Heart left ventricle (tissue), 16 donors: ENCODE data around the gene RPL13A. TPM values are rescaled to one million over a fixed set of nuclear protein-coding genes. Genes with fewer than 3 reads are reported as not detected.

Source experiments
- ATAC-seq, 4 donors: fragments of 200-7000 bp; cut with Tn5 transposase; one replicate each; pipeline ENCODE4 v1.9.1; 2020 to 2022; ENCODE audit warnings: moderate library complexity in 4 of 4, mild to moderate bottlenecking in 3 of 4, moderate number of reproducible peaks in 1 of 4
- DNase-seq, 5 donors: peaks; one replicate each; pipeline ENCODE4 v3.0.0-alpha.2; 2020
- H3K27ac ChIP-seq, 12 donors: fragments of 200-600 bp; sonication (generic) in 4 of 12; one replicate each; pipeline versions ENCODE4 v1.5.0 to v1.8.0; 2016 to 2022; ENCODE audit warnings: mild to moderate bottlenecking in 2 of 12
- H3K27me3 ChIP-seq, 9 donors: fragments of 200-600 bp; sonication (generic) in 2 of 9; one replicate each; pipeline versions ENCODE4 v1.5.1 to v1.8.0; 2016 to 2022; ENCODE audit warnings: mild to moderate bottlenecking in 3 of 9
- H3K36me3 ChIP-seq, 9 donors: fragments of 200-600 bp; sonication (generic) in 2 of 9; one replicate each; pipeline versions ENCODE4 v1.5.0 to v1.8.0; 2018 to 2022; ENCODE audit warnings: mild to moderate bottlenecking in 2 of 9
- H3K4me1 ChIP-seq, 12 donors: fragments of 200-600 bp; sonication (generic) in 4 of 12; one replicate each; pipeline versions ENCODE4 v1.5.0 to v1.8.0; 2016 to 2022; ENCODE audit warnings: mild to moderate bottlenecking in 3 of 12
- H3K4me3 ChIP-seq, 12 donors: fragments of 200-600 bp; sonication (generic) in 4 of 12; one replicate each; pipeline versions ENCODE4 v1.5.0 to v1.8.0; 2017 to 2022; ENCODE audit warnings: mild to moderate bottlenecking in 9 of 12, moderate library complexity in 4 of 12
- H3K9me3 ChIP-seq, 12 donors: fragments of 200-600 bp; sonication (generic) in 4 of 12; one replicate each; pipeline versions ENCODE4 v1.5.0 to v1.8.0; 2016 to 2022; ENCODE audit warnings: mild to moderate bottlenecking in 1 of 12
- POLR2A ChIP-seq, 2 donors: fragments of 450-650 bp; IDR thresholded peaks; one replicate each; pipeline ENCODE4 v1.6.1; 2017; ENCODE audit warnings: antibody characterized with exemption in 2 of 2, mild to moderate bottlenecking in 2 of 2, moderate library complexity in 2 of 2
- whole genome bisulfite sequencing, 4 donors: extraction: QIAGEN DNeasy Blood & Tissue Kit in 2 of 4; methylation state at CpG; one replicate each; pipeline versions ENCODE4 v1.1.5 to v1.1.7; 2013 to 2018; 5-methylcytosine and 5-hydroxymethylcytosine counted together
- intact Hi-C, 10 donors: fragments of 100-400 bp; cut with DNase I; formaldehyde crosslinking; loops; one replicate each; pipeline versions ENCODE4 v1.11.1 to v1.14.2; 2022
- polyA plus RNA-seq, 2 donors: library from polyadenylated mRNA; stranded (reverse); fragments of 200-250 nt; gene quantifications; one replicate each; pipeline ENCODE4 v1.2.3, GENCODE V29; 2013
- total RNA-seq, 9 donors: library from RNA; depleted of rRNA in 2 of 9; stranded (reverse); fragments of >200 nt in 2 of 9; fragmentation: NEBNext Ultra II Directional in 3 of 9; extraction: Animal tissue kit (Norgen Biotek cat#: 25700) in 3 of 9; gene quantifications; one replicate each; pipeline versions ENCODE4 v1.1.0 to v1.2.4, GENCODE V29; 2016 to 2023
- TF ChIP-seq, protein P1 (sequence below), 12 donors: fragments of 200-600 bp; sonication (generic) in 4 of 12; IDR thresholded peaks; one replicate each; pipeline versions ENCODE4 v1.5.0 to v1.8.0; 2018 to 2022; ENCODE audit warnings: antibody characterized with exemption in 12 of 12, mild to moderate bottlenecking in 5 of 12
- donor health status: ischemic (EF 13 %, LVEDD 7.1; RV severe dilation, severe dysfunction).
- donor health status: healthy with polysubstance abuse.
- donor health status: DM: no; HTN: yes; CAD: no.
- donor health status: DM: no; HTN: no; CAD: no.
- donor health status: ischemic (EF 25% LVEDD 6.9; RV normal size, moderate dysfunction).
- donor health status: ischemic (EF 25% LVEDD 5.7; RV mildly dilated, moderate dysfunction).
- donor health status: healthy.
- donor health status: DM: yes; HTN: yes; CAD: no.
- donor health status: ischemic (EF 35%, LVEDD 5.7; RV mildly dilated, moderate dysfunction).
- donor health status: nonischemic (EF 11% LVEDD 7.7; RV severe dilation, severe dysfunction).
- donor health status: DM: yes; HTN: yes; CAD: no.
- donor health status: PGD.
- donor health status: ischemic (EF 29% LVEDD 5.4; RV normal size, mild dysfunction).
- donor health status: nonischemic (EF 23%, LVEDD 6.1; RV moderate dilation, normal function).

Gene RPL13A
- total and polyA plus RNA-seq, 11 donors = 876 to 2,850 (median 1,261) TPM

DNA sequence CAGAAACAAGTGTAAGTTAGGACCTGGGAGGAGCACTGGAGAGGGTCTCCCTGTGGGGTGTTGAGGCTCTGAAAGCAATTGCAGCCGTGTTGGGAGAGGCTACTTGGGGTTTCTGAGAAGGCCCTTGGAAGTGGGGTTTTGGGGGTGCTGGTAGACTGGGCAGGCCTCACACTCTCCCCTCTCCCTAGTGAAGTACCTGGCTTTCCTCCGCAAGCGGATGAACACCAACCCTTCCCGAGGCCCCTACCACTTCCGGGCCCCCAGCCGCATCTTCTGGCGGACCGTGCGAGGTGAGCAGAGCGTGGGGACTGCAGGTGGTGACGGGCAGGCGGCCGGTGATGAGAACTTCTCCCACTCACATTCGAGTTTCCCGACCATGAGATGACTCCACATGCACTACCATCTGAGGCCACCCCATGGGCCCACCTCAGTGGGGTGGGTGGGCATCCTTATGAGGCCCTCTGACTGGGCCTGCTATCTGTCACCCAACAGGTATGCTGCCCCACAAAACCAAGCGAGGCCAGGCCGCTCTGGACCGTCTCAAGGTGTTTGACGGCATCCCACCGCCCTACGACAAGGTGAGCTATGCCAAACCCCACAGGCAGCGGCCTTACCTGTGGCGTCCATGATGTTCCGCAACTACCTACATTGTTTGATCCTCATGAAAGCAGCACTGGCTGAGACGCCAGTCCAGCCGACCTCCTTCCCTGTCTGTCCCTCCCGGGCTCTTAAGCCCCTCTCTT, 3.0 kb downstream of the RPL13A start:
- H3K4me1 ChIP-seq = peaks cover 6 to 51% (median 25%) of the 10 kb centered on the region in 12 donors
- WGBS, 4 donors = 84 to 88% (median 86%) methylated on average over 26 to 27 of the region's 27 CpGs
- H3K27me3 ChIP-seq = no peaks in the 10 kb centered on the region
- peak overlapping the region in 2 of 12 donors; percentile 75 to 97 for H3K4me3 ChIP-seq
- no peaks in the 10 kb centered on the region for H3K9me3 ChIP-seq
- ATAC-seq = no peak
- peak overlapping the region in 5 of 12 donors; percentile 83 to 93 (median 89) for H3K27ac ChIP-seq
- TF ChIP-seq POLR2A (IDR thresholded peaks at IDR 0.05) = no peak
- TF ChIP-seq, protein P1, sequence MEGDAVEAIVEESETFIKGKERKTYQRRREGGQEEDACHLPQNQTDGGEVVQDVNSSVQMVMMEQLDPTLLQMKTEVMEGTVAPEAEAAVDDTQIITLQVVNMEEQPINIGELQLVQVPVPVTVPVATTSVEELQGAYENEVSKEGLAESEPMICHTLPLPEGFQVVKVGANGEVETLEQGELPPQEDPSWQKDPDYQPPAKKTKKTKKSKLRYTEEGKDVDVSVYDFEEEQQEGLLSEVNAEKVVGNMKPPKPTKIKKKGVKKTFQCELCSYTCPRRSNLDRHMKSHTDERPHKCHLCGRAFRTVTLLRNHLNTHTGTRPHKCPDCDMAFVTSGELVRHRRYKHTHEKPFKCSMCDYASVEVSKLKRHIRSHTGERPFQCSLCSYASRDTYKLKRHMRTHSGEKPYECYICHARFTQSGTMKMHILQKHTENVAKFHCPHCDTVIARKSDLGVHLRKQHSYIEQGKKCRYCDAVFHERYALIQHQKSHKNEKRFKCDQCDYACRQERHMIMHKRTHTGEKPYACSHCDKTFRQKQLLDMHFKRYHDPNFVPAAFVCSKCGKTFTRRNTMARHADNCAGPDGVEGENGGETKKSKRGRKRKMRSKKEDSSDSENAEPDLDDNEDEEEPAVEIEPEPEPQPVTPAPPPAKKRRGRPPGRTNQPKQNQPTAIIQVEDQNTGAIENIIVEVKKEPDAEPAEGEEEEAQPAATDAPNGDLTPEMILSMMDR (IDR thresholded peaks at IDR 0.05) = no peak
- intact Hi-C loops = no loop called here
- DNase-seq = no peak
- H3K36me3 ChIP-seq = peaks cover 5 to 57% (median 40%) of the 10 kb centered on the region in 9 donors

DNA sequence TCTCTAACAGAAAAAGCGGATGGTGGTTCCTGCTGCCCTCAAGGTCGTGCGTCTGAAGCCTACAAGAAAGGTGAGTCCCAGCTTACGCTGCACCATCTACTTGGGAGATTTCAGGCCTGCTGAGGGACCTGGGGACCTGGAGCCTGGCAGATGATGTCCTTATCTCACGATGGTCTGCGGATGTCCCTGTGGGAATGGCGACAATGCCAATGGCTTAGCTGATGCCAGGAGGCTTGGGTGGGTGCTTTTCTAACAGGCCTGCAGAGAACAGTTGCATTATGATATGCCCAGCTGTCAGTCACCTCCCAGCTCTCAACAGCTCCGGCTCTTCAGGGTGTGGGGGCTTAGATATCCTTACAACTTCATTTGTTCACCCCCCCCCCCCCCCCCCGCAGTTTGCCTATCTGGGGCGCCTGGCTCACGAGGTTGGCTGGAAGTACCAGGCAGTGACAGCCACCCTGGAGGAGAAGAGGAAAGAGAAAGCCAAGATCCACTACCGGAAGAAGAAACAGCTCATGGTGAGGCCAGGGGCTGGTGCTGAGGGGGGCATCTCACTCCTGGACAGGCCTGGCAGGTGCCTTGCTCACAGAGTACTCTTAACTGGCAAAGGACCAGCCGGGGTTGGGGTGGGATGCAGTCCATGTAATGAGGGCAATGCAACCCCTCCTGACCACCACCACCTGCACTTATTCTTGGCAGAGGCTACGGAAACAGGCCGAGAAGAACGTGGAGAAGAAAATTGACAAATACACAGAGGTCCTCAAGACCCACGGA, 3.8 kb downstream of the RPL13A start:
- no peaks in the 10 kb centered on the region for H3K9me3 ChIP-seq
- DNase-seq = no peak
- H3K27me3 ChIP-seq = no peaks in the 10 kb centered on the region
- H3K4me1 ChIP-seq = peaks cover 6 to 54% (median 27%) of the 10 kb centered on the region in 12 donors
- H3K36me3 ChIP-seq = peaks cover 5 to 51% (median 40%) of the 10 kb centered on the region in 9 donors
- intact Hi-C loops = no loop called here
- peak overlapping the region in 2 of 12 donors; percentile 5 to 12 for H3K27ac ChIP-seq
- ATAC-seq = no peak
- H3K4me3 ChIP-seq = no peak overlapping the region
- WGBS, 4 donors = 57 to 76% (median 69%) methylated on average over 13 to 17 of the region's 17 CpGs
- TF ChIP-seq POLR2A (IDR thresholded peaks at IDR 0.05) = no peak
- TF ChIP-seq, protein P1 (IDR thresholded peaks at IDR 0.05) = no peak

DNA sequence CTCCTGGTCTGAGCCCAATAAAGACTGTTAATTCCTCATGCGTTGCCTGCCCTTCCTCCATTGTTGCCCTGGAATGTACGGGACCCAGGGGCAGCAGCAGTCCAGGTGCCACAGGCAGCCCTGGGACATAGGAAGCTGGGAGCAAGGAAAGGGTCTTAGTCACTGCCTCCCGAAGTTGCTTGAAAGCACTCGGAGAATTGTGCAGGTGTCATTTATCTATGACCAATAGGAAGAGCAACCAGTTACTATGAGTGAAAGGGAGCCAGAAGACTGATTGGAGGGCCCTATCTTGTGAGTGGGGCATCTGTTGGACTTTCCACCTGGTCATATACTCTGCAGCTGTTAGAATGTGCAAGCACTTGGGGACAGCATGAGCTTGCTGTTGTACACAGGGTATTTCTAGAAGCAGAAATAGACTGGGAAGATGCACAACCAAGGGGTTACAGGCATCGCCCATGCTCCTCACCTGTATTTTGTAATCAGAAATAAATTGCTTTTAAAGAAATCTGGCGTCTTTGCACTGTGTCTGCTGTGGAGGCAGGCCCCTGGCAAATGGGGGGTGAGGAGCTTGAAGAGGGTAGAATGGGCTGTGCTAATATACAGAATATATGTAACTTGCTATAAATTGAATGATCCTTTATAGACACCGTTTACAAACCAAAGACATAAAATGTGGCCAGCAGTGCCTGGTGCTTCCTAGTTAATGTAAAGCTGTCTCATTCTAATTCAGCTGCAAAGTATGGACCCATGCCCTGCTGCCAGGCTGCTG, 4.6 kb downstream of the RPL13A start:
- intact Hi-C loops = no loop called here
- H3K27me3 ChIP-seq = no peaks in the 10 kb centered on the region
- no peaks in the 10 kb centered on the region for H3K9me3 ChIP-seq
- H3K36me3 ChIP-seq = peaks cover 5 to 51% (median 40%) of the 10 kb centered on the region in 9 donors
- DNase-seq (no peak), ATAC-seq (no peak)
- no peak overlapping the region for H3K27ac ChIP-seq
- TF ChIP-seq, protein P1 (IDR thresholded peaks at IDR 0.05) = no peak
- TF ChIP-seq POLR2A (IDR thresholded peaks at IDR 0.05) = no peak
- WGBS, 4 donors = 64 to 75% (median 69%) methylated on average over 7 of the region's 7 CpGs
- H3K4me3 ChIP-seq = no peak overlapping the region
- peaks cover 6 to 55% (median 28%) of the 10 kb centered on the region in 12 donors for H3K4me1 ChIP-seq
